ENCODE measurements around the gene YARS1. TPM values are rescaled to one million over a fixed set of nuclear protein-coding genes. Genes with fewer than 3 reads are reported as not detected.
A peak's percentile ranks its signal among the peaks of the same experiment; 100 is the strongest.

The YARS1 gene
- polyA plus RNA-seq, 3 donors: 38.1 to 42.7 (median 39.8) TPM

GRCh38 chr1:32755098-32755809, 61.9 kb downstream of the YARS1 start:
- Mint-ChIP-seq H3K9me3 (peaks cover 0 to 6% (median 0%) of the 10 kb centered on the region in 7 donors), H3K36me3 (peaks cover 4 to 9% of the 10 kb centered on the region in 2 donors), H3K27me3 (ENCODE audit: low read depth in 3 of 3) (peaks cover 25 to 38% (median 33%) of the 10 kb centered on the region in 3 donors), H3K4me1 (peaks cover 9% of the 10 kb centered on the region), H3K4me3 (peak overlapping the region in 1 of 2 donors; percentile 26), H3K27ac (peak overlapping the region in 1 of 7 donors; percentile 35)
- Histone ChIP-seq H3K9ac (ENCODE audit: insufficient read depth, low read length, poor library complexity, severe bottlenecking) (no peak overlapping the region), H3K79me2 (ENCODE audit: insufficient read depth, low read length) (no peaks in the 10 kb centered on the region), H3K4me2 (replicated peaks; ENCODE audit: extremely low read depth, low read length, poor library complexity, severe bottlenecking) (no peak overlapping the region), H3K9me3 (replicated peaks in 1 of 2; ENCODE audit: control insufficient read depth in 1 of 2, insufficient read depth in 1 of 2, low read length in 2 of 2) (no peaks in the 10 kb centered on the region), H3K27me3 (ENCODE audit: control insufficient read depth in 2 of 2, insufficient read depth in 2 of 2, low read length in 2 of 2) (peaks cover 10 to 22% of the 10 kb centered on the region in 2 donors), H2AFZ (ENCODE audit: insufficient read depth, low read depth, low read length, poor library complexity, severe bottlenecking) (no peak overlapping the region), H4K20me1 (ENCODE audit: insufficient read depth, low read length) (peaks cover 28% of the 10 kb centered on the region), H3K36me3 (replicated peaks in 1 of 2; ENCODE audit: control insufficient read depth in 1 of 2, insufficient read depth in 2 of 2, low read length in 2 of 2) (no peaks in the 10 kb centered on the region), H3K27ac (ENCODE audit: low read depth in 1 of 2, low read length in 2 of 2) (no peak overlapping the region), H3K4me1 (ENCODE audit: control insufficient read depth in 1 of 2, insufficient read depth in 2 of 2, low read length in 2 of 2) (peaks cover 11 to 15% of the 10 kb centered on the region in 2 donors), H3K4me3 (replicated peaks in 1 of 3; ENCODE audit: low read depth in 2 of 3, low read length in 3 of 3) (no peak overlapping the region)
- no peak for TF ChIP-seq CTCF (IDR thresholded peaks at IDR 0.05)
- no CpG with 5 or more reads among the region's 10 CpGs for WGBS (ENCODE audit: insufficient coverage)
- DNase-seq: no peak
- intact Hi-C loops (cut with micrococcal nuclease): no loop called here

- TF ChIP-seq CTCF (IDR thresholded peaks at IDR 0.05): no peak
- Mint-ChIP-seq H3K36me3 (peaks cover 4 to 9% of the 10 kb centered on the region in 2 donors), H3K27me3 (ENCODE audit: low read depth in 3 of 3) (peaks cover 25 to 38% (median 33%) of the 10 kb centered on the region in 3 donors), H3K4me1 (peaks cover 9% of the 10 kb centered on the region), H3K4me3 (peak overlapping the region; percentile 56 to 84), H3K9me3 (peaks cover 0 to 6% (median 0%) of the 10 kb centered on the region in 7 donors), H3K27ac (no peak overlapping the region)
- peak overlapping the region; percentile 87 for H3K4me2 ChIP-seq (replicated peaks; ENCODE audit: extremely low read depth, low read length, poor library complexity, severe bottlenecking)
- peaks cover 28% of the 10 kb centered on the region for H4K20me1 ChIP-seq (ENCODE audit: insufficient read depth, low read length)
- intact Hi-C loops (cut with micrococcal nuclease): no loop called here
- H2AFZ ChIP-seq (ENCODE audit: insufficient read depth, low read depth, low read length, poor library complexity, severe bottlenecking): peak overlapping the region; percentile 43
- H3K79me2 ChIP-seq (ENCODE audit: insufficient read depth, low read length): no peaks in the 10 kb centered on the region
- H3K4me3 ChIP-seq (replicated peaks in 1 of 3; ENCODE audit: low read depth in 2 of 3, low read length in 3 of 3): peak overlapping the region in 2 of 3 experiments; percentile 20 to 75
- no peak overlapping the region for H3K27ac ChIP-seq (ENCODE audit: low read depth in 1 of 2, low read length in 2 of 2)
- H3K9me3 ChIP-seq (replicated peaks in 1 of 2; ENCODE audit: control insufficient read depth in 1 of 2, insufficient read depth in 1 of 2, low read length in 2 of 2): no peaks in the 10 kb centered on the region
- peaks cover 11 to 15% of the 10 kb centered on the region in 2 donors for H3K4me1 ChIP-seq (ENCODE audit: control insufficient read depth in 1 of 2, insufficient read depth in 2 of 2, low read length in 2 of 2)
- H3K9ac ChIP-seq (ENCODE audit: insufficient read depth, low read length, poor library complexity, severe bottlenecking): no peak overlapping the region
- peaks cover 10 to 22% of the 10 kb centered on the region in 2 donors for H3K27me3 ChIP-seq (ENCODE audit: control insufficient read depth in 2 of 2, insufficient read depth in 2 of 2, low read length in 2 of 2)
- no peak for DNase-seq
- 11% methylated on average over 26 of the region's 47 CpGs for WGBS (ENCODE audit: insufficient coverage)
- no peaks in the 10 kb centered on the region for H3K36me3 ChIP-seq (replicated peaks in 1 of 2; ENCODE audit: control insufficient read depth in 1 of 2, insufficient read depth in 2 of 2, low read length in 2 of 2)
Measured at GRCh38 chr1:32754317-32755097, 62.7 kb downstream of the YARS1 start.

Measured in CD14-positive monocyte (primary cell).